ENCODE data around the gene VAMP4.

DNA sequence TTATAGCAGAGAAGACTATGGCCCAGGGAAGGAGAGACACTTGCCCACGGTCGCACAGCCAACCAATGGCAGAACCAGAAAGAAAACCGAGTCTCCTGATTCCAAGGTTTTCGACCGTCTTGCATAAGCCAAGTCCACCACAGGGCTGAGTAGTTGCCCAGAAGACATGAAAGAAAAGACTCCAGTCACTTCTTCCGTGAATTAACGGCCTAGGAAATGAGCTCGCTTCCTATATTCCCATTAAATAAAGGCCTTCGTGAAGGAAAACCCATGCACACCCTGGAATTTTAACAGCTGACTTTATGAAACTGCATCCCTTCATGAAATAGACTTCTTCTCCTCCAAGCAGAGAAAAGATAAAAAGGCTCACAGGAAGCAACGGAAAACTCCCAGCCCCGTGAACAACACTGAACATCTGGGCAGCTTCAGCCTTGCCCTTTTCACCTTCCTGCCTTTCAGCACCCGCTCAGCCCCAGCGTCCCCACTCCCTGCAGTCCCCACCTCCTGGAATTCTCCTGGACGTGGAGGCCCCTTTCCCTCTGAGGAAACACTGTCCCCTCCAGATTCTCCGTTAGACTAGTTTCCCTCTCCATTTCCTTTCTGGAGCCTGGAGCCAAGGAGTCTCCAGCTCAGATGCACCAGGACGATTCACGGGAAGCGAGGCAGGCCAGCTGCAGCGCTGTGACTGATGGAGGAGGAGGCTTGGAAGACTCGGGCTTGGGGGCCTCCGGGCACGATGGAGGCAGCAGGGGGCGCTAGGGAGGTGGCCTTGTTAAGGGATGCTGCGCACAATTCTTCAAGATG, 86.7 kb downstream of the VAMP4 start:
- TF ChIP-seq, protein P1, sequence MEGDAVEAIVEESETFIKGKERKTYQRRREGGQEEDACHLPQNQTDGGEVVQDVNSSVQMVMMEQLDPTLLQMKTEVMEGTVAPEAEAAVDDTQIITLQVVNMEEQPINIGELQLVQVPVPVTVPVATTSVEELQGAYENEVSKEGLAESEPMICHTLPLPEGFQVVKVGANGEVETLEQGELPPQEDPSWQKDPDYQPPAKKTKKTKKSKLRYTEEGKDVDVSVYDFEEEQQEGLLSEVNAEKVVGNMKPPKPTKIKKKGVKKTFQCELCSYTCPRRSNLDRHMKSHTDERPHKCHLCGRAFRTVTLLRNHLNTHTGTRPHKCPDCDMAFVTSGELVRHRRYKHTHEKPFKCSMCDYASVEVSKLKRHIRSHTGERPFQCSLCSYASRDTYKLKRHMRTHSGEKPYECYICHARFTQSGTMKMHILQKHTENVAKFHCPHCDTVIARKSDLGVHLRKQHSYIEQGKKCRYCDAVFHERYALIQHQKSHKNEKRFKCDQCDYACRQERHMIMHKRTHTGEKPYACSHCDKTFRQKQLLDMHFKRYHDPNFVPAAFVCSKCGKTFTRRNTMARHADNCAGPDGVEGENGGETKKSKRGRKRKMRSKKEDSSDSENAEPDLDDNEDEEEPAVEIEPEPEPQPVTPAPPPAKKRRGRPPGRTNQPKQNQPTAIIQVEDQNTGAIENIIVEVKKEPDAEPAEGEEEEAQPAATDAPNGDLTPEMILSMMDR (IDR thresholded peaks at IDR 0.05), result peak; percentile 21 to 48 (median 34)
- no peak for TF ChIP-seq POLR2A (IDR thresholded peaks at IDR 0.05)
